D341Med (cell line): Measurements from ENCODE around the gene C7orf25.
A peak's percentile ranks its signal among the peaks of the same experiment; 100 is the strongest.

Source experiments
- DNase-seq: peaks from one replicate; pipeline ENCODE4 v3.0.0; 2012; ENCODE audit warnings: low spot score

C7orf25 gene

GRCh38 chr7:42911454-42912447 lies at the start of gene C7orf25:
Gene C7orf25 (minus strand): TSS chr7:42912070. CDS start chr7:42910900, 1,170 bp downstream.
- DNase-seq = peak; percentile 98

DNA sequence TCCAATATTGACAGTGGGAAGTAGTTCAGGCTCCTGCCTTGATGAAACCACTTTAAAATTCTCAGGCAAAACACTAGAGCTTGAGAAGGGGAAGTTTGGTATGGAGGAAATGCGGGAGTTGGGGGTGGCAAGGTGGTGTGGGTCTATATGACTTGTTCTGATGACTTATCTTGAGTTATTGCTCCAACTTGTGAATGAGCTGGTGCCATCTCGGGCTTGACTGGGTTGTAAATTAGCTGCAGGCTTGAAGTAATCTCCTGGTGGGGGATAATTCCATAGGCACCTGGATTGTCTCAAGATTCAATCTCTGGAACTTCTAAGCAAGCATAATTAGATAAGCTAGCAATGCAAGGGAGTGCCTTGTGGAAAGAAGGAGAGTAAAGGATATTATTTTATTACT lies 49.3 kb upstream of the C7orf25 start:
- DNase-seq = no peak

GRCh38 chr7:42960762-42961161 lies 48.9 kb upstream of the C7orf25 start:
- no peak for DNase-seq

GRCh38 chr7:42959549-42959948 lies 47.7 kb upstream of the C7orf25 start:
- no peak for DNase-seq

DNA sequence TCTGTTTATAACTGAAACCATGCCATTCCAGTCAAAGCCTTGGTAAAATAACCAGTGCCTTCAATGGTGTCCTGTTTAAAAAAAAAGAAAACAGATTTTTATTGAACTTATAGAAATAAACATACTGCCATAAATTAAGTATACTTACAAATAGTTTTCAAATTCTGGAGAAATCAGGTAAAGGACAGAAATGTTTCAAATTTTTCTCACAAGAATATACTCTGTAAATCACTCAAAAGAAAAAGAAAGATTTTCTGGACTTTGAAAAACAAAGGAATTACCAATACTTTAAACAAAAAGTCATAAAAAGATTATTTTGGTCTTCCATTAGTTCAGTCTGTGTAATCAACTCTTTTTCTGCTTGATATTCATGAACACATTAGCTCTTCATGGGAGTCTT lies 44.2 kb upstream of the C7orf25 start:
- DNase-seq = no peak

DNA sequence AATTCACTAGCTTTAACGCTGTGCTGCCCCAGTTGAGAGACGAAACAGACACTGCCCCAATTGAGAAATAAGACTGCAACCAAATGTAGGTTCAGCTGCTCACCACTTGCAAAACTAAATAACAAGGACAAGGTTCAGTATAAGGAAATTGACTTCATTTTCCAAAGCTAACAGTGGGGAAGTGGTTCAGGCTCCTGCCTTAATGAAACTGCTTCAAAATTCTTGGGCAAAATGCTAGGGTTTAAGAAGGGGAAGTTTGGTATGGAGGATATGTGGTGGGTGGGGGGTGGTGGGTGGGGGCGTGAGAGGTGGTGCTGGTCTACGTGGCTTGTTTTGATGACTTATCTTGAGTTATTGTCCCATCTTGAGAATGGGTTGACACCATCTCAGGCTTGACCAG lies 42.1 kb upstream of the C7orf25 start:
- DNase-seq = no peak

- DNase-seq = no peak
Measured at GRCh38 chr7:42952328-42952727, 40.5 kb upstream of the C7orf25 start.

DNA sequence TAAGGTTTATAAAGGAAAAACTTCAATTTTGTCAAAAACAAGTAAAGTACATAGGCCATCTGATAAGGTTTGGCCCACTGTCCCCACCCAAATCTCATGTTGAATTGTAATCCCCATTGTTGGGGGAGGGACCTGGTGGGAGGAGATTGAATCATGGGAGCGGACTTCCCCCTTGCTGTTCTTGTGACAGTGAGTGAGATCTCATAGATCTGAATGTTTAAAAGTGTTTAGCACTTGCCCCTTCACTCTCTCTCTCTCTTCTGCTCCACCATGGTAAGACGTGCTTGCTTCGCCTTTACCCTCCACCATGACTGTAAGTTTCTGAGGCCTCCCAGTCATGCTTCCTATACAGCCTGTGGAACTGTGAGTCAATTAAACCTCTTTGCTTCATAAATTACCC lies 38.5 kb upstream of the C7orf25 start:
- no peak for DNase-seq

- no peak for DNase-seq
Measured at GRCh38 chr7:42947521-42947920, 35.7 kb upstream of the C7orf25 start.

- no peak for DNase-seq
Measured at GRCh38 chr7:42946627-42946950, 34.7 kb upstream of the C7orf25 start.

GRCh38 chr7:42945821-42946626 lies 34.2 kb upstream of the C7orf25 start:
- no peak for DNase-seq

GRCh38 chr7:42940985-42941847 lies 29.3 kb upstream of the C7orf25 start:
- DNase-seq = peak; percentile 78

- DNase-seq = no peak
Measured at GRCh38 chr7:42939457-42940240, 27.8 kb upstream of the C7orf25 start.

DNA sequence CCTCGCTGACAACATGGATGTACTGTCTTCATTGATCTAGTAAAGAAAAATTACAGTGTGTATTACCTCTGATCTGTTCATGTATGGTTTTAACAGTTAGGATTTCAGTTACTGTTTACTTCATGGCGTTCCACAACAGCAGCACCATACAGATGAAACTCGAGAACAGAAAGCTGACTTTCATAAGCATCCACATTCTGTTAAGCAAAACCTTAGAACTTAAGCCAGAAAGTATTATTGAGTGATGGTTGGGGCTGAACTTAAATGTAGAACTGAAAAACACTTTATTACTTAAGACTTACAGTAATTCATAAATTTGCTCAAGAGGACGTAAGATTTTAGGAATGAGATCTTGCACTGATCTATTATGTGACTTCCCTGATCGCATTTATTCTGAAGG lies 24.0 kb upstream of the C7orf25 start:
- DNase-seq = no peak

- no peak for DNase-seq
Measured at GRCh38 chr7:42934291-42934690, 22.4 kb upstream of the C7orf25 start.

- peak; percentile 46 for DNase-seq
Measured at GRCh38 chr7:42932811-42933591, 21.1 kb upstream of the C7orf25 start.

- peak; percentile 94 for DNase-seq
Measured at GRCh38 chr7:42931834-42932651, 20.2 kb upstream of the C7orf25 start, which contains the start of the genes MRPL32 and PSMA2. Gene MRPL32 (plus strand): TSS chr7:42932376. CDS start chr7:42932387, 11 bp downstream. Gene PSMA2 (minus strand): TSS chr7:42932174. CDS start chr7:42932158, 16 bp downstream.

GRCh38 chr7:42931447-42931833 lies 19.6 kb upstream of the C7orf25 start:
- DNase-seq = no peak

DNA sequence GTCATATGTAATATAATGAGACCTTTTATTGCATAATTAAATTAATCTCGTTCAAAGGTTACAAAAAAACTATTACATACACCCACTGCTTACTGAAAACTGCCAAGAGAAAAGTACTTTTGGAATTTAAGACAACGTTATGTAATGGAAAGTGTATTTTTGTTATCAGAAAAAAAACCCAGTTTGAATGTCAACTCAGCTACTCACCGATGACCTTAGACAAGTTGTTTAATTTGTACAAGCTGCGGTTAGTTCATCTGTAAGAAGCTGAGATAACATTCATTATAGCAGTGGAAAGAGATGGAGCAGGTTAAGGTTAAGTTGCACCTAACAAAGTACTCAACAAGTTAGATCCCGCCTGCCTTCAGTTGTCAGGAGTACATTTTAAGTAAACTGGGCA lies 19.0 kb upstream of the C7orf25 start:
- DNase-seq = no peak
